D721Med (cell line): ENCODE results near the gene PLTP.

ENCODE experiments used
- DNase-seq: peaks from one replicate; pipeline ENCODE4 v3.0.0; 2011; ENCODE audit warnings: low spot score; ENCODE audit not compliant: insufficient read length
- FAIRE-seq: peaks from 2 replicates; lab custom pipeline; 2011; peaks lifted over from hg19 to GRCh38; lab: Jason Lieb, UNC
- CTCF ChIP-seq: IDR thresholded peaks from 2 replicates; pipeline ENCODE4 v1.5.1; 2012; ENCODE audit warnings: mild to moderate bottlenecking, control low read depth; ENCODE audit not compliant: insufficient read depth; ENCODE audit errors: missing control alignments

PLTP gene

GRCh38 chr20:45873409-45874103, 38.4 kb downstream of the PLTP start:
- FAIRE-seq, result no peak
- no peak for DNase-seq
- no peak for TF ChIP-seq CTCF

- TF ChIP-seq CTCF, result no peak
- FAIRE-seq (no peak), DNase-seq (no peak)
Measured at GRCh38 chr20:45872626-45873025, 39.3 kb downstream of the PLTP start.

- FAIRE-seq (no peak), DNase-seq (no peak)
- TF ChIP-seq CTCF, result no peak
Measured at GRCh38 chr20:45867819-45868176, 44.2 kb downstream of the PLTP start.

GRCh38 chr20:45867136-45867818, 44.7 kb downstream of the PLTP start:
- no peak for FAIRE-seq
- no peak for DNase-seq
- TF ChIP-seq CTCF, result no peak

GRCh38 chr20:45866454-45866853, 45.5 kb downstream of the PLTP start:
- FAIRE-seq, result no peak
- no peak for TF ChIP-seq CTCF
- no peak for DNase-seq

- no peak for TF ChIP-seq CTCF
- FAIRE-seq (no peak), DNase-seq (no peak)
Measured at GRCh38 chr20:45863543-45864470, 48.1 kb downstream of the PLTP start.
